Measurements from ENCODE around the gene TIPARP. TPM values are rescaled to one million over a fixed set of nuclear protein-coding genes. Genes with fewer than 3 reads are reported as not detected.
A peak's percentile ranks its signal among the peaks of the same experiment; 100 is the strongest.

The TIPARP gene
- total RNA-seq, 1 donor = 67.1 TPM

DNA sequence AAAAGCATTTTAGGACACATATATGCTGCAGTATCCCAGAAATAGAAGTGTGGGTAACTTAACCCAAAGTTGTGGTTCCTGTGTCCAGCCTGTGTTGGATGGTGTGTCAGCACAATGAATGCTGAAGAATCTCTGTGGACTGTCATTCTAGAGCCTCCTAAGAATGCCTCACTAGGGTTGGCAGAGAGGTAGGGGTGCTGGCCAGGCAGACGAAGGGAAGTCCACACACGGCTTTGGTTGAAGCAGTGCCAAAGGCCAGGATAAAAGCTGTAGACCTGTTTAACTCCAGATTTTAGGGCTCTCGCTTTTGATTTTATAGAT is 43.7 kb upstream of the TIPARP start:
- TF ChIP-seq, protein P1, sequence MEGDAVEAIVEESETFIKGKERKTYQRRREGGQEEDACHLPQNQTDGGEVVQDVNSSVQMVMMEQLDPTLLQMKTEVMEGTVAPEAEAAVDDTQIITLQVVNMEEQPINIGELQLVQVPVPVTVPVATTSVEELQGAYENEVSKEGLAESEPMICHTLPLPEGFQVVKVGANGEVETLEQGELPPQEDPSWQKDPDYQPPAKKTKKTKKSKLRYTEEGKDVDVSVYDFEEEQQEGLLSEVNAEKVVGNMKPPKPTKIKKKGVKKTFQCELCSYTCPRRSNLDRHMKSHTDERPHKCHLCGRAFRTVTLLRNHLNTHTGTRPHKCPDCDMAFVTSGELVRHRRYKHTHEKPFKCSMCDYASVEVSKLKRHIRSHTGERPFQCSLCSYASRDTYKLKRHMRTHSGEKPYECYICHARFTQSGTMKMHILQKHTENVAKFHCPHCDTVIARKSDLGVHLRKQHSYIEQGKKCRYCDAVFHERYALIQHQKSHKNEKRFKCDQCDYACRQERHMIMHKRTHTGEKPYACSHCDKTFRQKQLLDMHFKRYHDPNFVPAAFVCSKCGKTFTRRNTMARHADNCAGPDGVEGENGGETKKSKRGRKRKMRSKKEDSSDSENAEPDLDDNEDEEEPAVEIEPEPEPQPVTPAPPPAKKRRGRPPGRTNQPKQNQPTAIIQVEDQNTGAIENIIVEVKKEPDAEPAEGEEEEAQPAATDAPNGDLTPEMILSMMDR (IDR thresholded peaks at IDR 0.05; ENCODE audit: insufficient read depth, low read length) = no peak
- no peak for DNase-seq (ENCODE audit: low read depth)

DNA sequence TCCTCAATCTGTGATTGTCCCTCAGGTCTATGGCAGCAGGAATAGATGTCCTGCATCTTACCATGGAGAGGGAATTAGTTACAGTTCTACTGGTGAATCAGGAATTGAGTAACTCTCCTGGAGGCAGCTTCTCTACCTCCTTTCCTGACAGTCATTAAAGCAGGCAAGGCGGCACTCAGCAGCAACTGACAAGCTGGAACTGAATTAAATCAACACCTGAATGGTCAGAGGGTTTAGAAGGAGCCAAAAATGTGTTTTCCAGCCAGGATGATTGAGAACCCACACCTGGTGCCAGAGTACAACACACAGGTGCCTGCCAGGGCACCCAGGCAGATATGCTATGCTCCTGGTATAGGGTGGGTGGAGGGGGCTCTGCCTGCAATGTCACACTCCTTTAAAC is 43.1 kb upstream of the TIPARP start:
- no peak overlapping the region for H3K4me3 ChIP-seq (ENCODE audit: low read depth, low read length)
- DNase-seq (ENCODE audit: low read depth) = no peak
- TF ChIP-seq, protein P1 (IDR thresholded peaks at IDR 0.05; ENCODE audit: insufficient read depth, low read length) = no peak

More for the DNA sequence above, 43.7 kb upstream of the TIPARP start:
- no peak overlapping the region for H3K4me3 ChIP-seq (ENCODE audit: low read depth, low read length)

DNA sequence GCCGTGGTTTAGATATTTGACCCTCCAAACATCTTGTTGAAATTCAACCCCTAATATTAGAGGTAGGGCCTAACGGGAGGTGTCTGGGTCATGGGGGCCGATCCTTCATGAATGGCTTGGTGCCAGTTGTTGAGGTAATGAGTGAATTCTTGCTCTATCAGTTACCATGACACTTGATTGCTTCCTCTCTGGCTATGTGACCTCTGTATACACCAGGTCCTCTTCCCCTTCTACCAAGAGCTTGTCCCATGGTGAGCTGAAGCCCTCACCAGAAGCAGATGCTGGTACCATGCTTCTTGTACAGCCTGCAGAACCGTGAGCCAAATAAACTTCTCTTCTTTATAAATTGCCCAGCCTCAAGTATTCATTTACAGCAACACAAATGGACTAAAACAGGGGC is 41.8 kb upstream of the TIPARP start:
- H3K4me3 ChIP-seq (ENCODE audit: low read depth, low read length) = no peak overlapping the region
- TF ChIP-seq, protein P1 (IDR thresholded peaks at IDR 0.05; ENCODE audit: insufficient read depth, low read length) = no peak
- no peak for DNase-seq (ENCODE audit: low read depth)

DNA sequence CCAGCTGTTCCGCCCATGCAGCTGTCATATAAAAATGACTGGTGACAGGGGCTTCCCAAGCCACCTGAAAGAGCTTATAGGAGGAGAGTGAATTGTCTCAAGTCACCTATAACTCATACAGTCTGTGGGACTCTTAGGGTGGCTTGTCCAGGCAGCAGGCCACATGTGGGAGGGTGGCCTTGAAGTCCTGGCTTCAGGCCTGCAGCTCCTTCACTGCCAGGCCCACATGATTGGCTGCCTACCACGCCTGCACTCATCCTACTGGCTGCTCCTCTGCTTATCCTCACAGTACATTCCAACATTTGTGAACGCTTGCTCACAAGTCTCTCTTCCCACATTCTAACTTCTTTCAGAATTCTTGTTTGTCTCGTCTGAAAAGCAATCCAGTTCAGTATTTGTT is 41.1 kb upstream of the TIPARP start:
- DNase-seq (ENCODE audit: low read depth) = peak; percentile 86
- TF ChIP-seq, protein P1 (IDR thresholded peaks at IDR 0.05; ENCODE audit: insufficient read depth, low read length) = no peak
- no peak overlapping the region for H3K4me3 ChIP-seq (ENCODE audit: low read depth, low read length)

DNA sequence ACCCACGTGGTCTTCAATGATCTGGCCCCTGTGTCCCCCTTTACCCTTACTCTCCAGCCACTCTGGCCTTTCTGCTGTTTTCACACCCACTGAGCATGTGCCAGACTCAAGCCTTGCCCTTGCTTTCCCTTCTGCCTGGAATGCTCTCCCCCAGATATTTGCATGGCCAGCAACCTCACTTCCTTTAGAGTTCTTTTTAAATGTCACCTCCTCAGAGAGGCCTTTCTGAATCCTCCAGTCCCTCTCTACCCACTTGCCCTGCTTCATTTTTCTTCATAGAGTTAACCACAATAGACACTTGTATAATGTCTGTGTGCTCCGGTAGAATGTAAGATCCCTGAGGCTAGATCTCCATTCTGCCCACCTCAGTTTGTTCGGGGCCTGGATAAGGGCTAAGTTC is 39.4 kb upstream of the TIPARP start:
- DNase-seq (ENCODE audit: low read depth) = no peak
- TF ChIP-seq, protein P1 (IDR thresholded peaks at IDR 0.05; ENCODE audit: insufficient read depth, low read length) = no peak
- no peak overlapping the region for H3K4me3 ChIP-seq (ENCODE audit: low read depth, low read length)

DNA sequence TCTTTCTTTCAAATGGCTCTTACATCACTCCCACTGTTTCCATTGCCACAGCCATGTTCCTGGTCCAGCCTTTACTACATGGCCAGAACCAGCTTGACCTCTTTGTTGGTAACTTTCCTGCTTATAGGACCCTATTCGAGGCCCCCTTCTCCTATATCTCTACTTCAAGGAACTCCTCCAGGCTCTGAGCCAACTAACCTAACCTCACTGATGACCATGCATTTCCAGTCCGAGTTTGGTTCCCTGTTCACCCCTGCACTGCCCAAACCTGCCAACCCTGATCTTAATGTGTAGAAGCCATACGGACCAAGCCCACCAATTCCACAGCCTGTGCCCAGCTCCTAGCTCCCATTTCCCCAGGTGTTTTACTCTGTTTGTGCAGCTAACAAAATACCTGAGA is 38.4 kb upstream of the TIPARP start:
- DNase-seq (ENCODE audit: low read depth) = no peak
- no peak overlapping the region for H3K4me3 ChIP-seq (ENCODE audit: low read depth, low read length)
- TF ChIP-seq, protein P1 (IDR thresholded peaks at IDR 0.05; ENCODE audit: insufficient read depth, low read length) = no peak

DNA sequence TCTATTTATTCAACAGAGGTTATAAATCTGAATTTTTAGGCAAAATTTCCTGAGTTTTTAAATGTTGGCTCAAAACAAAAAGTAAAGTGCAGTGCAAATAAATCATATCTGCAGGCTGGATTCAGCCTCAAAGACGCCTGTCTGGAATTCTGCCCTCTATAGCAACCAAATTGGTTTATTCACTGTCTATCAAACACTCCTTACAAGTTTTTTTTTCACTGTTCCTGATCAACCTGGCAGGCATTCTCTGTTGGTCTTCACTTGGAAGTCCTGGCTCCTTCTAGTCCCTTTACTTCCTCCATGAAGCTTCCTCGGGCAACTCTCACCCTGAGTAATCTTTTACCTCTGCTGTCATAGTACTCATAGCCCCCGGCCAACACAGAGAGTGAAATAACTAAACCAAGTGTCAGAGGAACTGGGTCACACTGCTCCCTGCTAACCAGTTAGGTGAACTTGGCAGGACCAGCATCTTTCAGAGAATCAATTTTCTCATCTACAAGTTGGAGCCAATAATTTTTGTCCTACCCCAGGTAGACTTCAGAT is 36.8 kb upstream of the TIPARP start:
- TF ChIP-seq, protein P1 (IDR thresholded peaks at IDR 0.05; ENCODE audit: insufficient read depth, low read length) = no peak
- DNase-seq (ENCODE audit: low read depth) = no peak
- H3K4me3 ChIP-seq (ENCODE audit: low read depth, low read length) = no peak overlapping the region

Measured in fibroblast of the aortic adventitia (primary cell).